Hypothalamus (tissue), 51 donors: ENCODE results near the gene MIAT.
"Not testable (repeated sequence)": the region's sequence is repeated elsewhere in the genome, so short reads cannot be mapped to it uniquely, and the experiment has no call there.

Source experiments
- DNase-seq, 51 donors: peaks; one replicate each; lab custom pipeline; 2025; lab: John Stamatoyannopoulos, UW

MIAT gene

DNA sequence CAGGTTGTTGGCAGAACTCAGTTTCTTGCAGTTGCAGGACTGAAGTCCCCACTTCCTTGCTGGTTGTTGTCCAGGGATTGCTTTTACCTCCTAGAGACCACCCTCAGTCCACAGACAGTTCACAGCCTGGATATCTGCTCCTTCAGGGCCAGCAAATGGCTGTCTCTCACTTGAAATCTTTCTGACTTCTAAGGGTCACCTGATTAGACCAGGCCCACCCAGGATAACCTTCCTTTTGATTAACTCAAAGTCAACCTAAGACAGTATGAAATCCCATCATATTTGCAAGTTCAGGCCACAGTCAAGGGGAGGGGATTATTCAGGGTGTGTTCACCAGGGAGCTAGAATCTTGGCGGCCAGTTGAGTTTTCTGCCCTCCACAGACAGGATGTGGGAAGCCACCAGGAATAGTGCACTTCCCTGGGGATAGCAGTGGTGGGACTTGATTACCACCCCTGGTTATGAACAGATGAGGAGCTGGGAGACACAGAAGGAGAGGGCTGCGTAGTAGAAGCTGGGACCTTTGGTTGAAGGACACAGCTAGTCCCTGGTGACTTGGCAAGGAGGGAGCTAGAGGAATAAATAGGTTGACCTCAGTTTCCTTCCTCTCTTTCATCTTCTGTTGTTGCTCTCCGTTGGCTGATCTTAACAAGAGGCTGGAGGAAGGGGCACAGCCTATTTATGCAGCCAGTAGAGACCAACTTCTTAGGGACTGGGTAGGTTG is 33.4 kb downstream of the MIAT start:
- DNase-seq = no peak

DNA sequence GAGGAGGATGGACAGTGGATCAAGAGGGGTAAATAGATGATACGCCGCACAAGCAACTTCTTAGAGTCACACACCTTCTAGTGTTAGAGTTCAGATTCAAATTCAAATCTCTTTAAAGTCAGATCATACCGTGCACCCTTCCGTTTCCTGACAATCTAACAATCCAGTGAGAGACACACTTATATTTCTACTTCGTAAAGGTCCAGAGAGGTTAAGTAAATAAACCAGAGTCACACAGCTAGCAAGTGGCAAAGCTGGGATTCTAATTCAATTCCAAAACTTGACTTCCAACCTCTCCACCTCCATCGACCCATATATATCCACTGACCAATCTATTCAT is 34.0 kb downstream of the MIAT start:
- no peak for DNase-seq

DNA sequence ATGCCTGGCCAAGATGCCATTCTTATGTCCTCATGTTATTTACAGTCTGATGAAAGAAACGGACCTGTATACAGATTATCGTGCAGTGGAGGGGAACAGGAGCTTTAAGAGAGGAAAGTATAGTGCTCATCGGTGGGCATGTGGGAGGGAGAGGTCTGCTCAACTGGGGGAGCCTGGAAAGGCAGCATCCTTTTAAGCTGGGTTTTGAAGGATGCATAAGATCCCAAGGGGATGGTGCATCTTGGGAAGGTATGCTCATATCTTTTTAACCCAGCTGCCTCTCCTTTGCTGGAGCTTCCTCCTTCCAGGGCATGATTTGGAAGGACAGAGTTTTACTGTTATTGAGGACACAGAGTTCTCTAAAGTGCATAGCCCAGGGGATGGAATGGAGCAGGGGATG is 34.8 kb downstream of the MIAT start:
- DNase-seq = no peak

DNA sequence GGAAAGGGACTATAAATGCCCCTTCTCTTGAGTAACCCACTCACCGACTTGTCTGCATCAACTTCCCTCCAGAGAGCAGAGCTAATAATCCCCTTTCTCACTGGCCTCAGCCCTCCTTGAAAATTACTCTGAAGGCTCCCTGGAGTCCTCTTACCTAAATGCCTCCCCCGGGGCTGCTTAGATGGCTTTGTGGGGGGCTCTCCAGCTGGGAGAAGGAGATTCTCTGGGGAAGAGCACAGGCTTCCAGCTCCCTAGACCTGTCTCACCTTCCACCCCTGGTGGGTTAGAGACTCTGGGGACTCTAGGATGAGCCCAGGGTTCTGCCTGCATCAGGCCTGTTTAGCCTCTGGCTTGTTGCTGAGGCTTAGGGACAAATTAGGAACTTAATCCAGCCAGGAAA is 39.8 kb downstream of the MIAT start:
- no peak for DNase-seq

DNA sequence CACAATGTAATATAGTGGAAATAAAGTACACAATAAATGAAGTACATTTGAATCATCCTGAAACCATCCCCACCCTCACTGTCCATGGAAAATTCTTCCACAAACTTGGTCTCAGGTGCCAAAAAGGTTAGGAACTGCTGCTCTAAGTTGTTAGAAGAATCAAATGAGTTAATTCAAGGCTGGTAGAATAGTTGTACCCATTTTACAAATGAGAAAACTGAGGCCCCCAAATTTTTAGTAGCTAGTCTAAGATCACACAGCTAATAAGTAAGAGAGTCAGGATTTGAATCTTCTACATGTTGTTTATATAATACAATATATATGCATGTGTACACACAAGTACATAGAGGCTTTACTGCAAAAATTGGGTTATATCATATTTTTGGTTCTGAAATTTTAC is 43.1 kb downstream of the MIAT start:
- DNase-seq = no peak

DNA sequence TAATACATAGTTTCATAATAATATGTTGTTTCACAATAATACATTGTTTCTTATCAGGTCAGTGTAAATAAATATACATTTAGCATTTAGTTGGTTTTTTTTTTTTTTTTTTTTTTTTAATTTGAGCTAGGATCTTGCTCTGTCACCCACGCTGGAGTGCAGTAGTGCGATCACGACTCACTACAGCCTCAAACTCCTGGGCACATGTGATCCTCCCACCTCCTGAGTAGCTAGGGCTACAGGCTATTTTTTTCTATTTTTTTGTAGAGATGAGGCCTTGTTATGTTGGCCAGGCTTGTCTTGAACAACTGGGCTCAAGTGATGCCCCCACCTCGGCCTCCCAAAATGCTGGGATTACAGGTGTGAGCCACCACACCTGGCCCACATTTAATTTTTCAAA is 43.5 kb downstream of the MIAT start:
- DNase-seq = no peak

DNA sequence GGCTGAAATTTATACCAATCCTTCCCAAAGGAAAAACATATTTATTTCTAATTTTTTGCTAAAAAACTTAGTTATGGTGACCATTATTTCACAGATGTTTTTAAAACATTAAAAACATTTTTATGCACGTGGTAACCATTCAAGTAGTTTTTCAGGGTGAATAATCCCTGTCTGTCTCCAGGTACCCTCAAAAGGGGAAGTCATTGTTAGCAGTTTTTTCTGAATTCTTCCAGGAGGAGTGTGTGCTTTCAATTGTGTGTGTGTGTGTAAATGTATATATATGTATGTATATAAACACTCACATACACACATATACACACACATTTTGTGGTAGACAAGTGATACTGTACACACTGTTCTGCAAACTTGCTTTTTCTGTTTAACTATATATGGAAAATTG is 43.9 kb downstream of the MIAT start:
- DNase-seq = no peak

DNA sequence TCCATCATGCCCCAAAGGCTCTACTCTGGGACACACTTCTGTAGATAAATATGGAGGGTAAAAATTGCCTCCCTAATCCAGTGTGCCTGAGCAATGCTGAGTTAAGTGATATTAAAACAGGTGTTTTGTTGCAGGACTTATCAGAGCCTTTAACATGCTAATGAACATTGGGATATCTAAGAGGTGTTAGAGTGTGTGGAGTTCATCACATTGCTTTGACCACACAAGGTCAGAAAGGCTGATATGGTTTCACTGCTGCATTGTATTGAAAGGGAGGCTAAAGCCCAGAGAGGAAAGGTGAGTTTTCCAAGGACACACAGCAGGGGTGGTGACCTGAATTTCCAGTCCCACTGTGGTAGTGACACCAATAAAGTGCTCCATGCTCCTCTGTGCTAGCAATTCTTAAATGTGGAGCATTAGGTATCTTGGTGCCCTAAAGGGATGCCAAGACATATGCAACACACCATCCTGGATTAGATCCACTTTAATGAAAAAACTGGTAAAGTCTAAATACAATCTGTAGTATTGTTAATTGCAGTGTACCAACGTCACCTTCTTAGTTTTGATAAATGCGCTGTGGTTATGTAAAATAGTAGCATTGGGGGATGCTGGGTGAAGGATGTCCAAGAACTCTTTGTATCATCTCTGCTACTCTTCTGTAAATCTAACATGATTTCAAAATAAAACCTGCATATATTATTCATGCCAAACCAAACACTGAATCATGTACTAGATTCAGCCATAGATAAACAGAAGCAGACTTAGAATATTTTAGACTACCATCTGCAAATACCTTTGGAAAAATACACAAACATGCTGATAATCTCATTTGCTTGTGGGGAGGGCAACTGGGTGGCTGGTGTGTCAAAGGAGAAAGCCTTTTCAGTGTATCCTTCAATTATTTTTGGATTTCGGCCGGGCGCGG is 45.8 kb downstream of the MIAT start:
- DNase-seq = no peak

DNA sequence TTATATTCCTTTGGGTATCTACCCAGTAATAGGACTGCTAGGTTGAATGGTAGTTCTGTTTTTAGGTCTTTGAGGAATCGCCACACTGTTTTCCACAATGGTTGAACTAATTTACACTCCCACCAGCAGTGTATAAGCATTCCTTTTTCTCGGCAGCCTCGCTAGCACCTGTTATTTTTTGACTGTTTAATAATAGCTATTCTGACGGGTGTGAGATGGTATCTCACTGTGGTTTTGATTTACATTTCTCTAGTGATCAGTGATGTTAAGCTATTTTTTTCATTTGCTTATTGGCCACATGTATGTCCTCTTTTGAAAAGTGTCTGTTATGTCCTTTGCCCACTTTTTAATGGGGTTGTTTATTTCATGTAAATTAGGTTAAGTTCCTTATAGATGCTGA is 48.0 kb downstream of the MIAT start:
- DNase-seq = not testable (repeated sequence)

DNA sequence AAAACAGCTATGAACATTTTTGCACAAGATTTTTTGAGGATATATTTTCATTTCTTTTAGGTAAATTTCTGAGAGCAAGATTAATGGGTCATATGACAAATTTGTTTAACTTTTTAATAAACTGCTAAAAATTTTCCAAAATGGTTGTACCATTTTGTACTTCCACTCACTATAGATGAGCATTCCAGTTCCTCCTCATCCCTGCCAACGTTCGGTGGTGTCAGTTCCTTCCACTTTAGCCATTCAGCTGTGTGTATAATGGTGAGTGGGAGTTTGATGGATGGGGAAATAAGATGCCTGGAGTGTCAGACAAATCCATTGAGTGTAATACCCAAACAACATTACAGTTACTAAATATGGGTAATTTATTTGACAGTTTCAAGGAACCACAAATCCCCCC is 49.7 kb downstream of the MIAT start:
- DNase-seq = no peak

DNA sequence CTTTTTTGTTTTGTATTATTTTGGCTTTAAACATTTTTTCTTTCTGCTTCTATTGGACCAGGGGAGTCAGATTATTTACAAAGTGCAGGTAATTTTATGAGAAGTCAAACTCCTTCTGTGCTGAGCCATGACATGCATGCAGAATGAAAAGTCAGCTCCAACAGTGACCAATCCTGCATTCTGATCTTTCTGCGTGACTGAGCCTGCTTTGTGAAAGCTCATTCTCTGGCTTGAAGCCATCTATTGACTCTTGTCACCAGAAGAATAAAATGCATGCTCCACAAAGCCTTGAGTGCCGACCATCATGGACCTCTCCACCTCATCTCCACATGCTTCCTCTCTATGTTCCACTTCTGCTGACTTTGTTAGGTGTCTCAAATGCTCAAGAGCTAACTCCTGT is 50.2 kb downstream of the MIAT start:
- peak in 1 of 51 donors; percentile 7 for DNase-seq

DNA sequence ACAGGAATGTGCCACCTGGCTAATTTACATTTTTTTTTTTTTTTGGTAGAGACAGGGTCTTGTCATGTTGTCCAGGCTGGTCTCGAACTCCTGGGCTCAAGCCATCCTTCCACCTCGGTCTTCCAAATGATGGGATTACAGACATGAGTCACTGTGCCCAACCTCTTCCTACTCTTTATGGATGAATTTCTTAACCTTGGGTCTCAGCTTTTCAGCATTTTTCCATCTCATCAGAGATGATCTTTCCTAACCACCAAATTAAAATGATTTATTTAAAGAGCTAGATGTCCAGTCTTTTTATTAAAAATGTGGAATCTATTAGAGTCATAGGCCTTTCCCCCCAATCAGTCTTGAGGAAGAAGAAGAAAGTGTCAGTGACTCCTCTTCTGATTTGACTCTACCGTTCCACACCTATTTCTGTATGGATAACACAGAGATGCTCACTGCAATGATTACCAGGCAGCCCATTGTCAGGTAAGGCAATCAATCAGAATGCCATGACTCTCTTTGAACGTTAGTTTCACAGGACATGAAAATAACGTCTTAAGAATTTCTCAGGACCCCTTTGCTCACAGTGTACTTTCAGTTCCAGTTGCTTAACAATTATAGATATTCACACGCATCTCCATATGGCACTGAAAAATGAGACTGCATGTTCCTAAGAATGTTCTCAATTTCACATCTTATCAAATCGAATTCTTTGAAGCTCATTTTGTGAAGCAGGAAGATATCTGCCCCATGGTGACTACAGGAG is 51.0 kb downstream of the MIAT start:
- DNase-seq = no peak

DNA sequence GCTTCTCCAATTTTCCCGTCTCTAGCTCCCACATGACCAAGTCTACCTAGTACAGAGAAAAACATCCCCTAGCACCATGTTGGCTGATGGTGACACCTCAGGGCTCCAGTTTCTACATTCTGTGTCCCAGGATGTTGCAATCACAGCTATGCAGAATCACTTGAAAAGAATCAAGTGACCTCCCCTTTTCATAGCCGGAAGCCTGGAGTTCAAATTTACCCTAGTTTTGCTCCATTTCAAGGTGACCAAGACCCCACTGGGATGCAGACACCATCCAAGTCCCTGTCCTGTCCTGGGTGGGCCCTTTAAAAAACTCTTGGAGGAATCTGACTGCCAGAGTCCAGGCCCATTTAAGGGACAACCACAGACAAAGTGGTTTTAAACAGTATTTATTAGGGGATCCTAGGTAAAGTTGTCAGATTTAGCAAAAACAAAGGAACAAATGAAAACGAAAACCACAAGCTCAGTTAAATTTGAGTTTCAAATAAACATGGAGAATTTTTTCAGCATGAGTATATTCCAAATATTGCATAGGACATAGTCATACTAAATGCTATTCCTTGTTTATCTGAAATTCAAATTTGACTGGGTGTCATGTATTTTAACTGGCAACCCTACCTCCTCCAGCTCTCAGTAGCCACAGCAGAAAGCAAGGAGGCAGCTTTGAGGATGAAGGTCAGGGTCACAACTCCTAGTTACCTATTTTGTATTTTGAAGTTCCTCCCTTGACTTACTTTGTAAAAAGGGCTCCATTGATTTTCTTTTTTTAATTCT is 52.4 kb downstream of the MIAT start:
- DNase-seq = no peak

DNA sequence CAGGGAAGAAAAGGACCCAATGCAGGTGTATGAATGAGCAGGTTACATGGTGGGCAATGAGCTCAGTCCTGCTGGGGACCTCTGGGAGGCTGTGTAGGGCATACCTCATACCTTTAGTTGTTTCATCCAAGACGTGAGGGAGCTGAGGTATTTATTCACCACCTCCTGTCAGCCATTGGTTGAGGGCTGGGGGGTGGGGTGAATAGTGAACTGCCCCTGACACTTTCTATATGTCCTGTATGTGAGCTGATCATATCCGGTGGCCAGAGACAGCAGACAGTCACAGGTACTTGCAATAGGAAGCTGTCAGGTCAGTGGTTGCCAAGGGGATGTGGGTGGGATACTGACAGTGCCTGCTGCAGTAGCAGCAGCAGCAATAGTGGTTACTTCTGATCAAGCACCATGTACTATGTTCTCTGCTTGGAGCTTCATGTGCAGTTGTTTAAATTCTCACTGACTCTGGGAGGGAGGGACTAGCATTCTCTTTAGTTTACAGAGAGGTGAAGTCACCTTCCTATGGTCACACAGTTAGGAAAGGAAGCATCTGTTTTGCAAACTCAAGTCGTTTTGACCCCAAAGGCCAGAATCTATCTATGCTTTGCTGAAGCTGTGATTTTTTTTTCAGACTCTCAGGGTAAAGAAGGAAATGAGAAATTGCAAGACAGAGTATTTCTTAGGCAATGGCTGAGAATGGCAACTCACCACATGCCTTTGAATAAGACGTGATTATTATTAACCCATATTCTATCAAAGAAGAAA is 54.0 kb downstream of the MIAT start:
- DNase-seq = no peak

DNA sequence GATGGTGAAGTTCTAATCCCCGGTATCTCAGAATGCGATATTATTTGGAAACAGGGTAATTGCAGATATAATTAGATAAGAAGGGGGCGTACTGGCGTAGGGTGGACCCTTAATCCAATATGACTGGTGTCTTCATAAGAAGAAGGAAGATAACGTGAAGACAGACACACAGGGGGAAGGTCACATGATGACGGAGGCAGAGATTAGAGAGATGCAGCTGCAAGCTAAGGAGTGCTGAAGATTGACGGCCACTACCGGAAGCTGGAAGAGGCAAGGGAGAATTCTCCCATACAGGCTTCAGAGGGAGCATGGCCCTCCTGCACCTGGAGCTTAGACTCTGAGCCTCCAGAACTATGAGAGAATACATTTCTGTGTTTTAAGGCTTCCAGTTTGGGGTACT is 54.8 kb downstream of the MIAT start:
- DNase-seq = no peak

DNA sequence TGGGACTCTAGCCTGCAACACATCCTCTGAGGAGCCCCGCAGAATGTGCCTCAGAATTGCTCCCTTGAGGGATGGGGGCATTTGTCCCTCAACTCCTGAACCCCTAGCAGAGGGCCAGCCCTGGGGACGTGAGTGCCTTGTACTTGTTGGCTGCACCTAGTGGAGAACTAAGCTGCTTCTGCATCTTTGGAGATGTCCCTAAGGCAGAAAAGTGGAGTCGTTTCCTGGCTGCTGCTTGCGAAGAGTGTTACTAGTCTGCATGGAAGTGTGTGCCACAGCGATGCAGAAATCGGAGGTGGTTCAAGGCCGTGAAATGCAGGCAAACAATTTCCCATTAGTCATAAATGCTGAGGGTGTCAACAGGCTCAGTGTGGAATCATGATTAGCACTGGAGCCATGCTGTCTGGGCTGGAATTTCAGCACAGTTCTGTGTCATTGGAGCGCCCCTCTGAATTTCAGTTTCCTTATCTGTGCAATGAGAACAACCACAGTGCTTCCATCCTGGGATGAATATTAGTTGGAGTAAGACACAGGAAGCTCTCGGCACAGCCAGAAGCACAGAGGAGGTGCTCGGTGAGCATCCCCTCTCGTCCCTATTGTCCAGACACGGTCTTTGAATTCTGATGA is 56.5 kb downstream of the MIAT start:
- peak in 2 of 51 donors; percentile 7 to 10 for DNase-seq

DNA sequence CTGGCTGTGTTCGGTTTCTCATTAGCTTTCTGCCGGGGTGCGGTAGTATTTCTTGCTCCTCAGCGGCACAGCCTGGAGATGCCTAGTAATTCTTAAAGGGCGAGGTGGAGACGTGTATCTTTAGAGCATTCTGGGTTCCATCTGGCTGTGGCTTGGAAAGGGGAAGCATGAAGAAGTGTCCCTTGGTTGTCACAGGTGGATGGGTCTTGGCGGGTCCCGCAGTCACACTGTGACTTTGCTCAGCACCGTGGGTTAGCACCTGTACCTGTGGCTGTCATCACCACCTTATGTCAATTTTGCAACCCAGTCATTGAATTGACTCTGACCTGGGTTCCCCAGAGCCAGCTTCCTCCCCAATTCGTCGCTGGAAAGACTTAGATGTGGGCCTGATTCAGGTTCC is 57.6 kb downstream of the MIAT start:
- DNase-seq = peak in 2 of 51 donors; percentile 2 to 4

DNA sequence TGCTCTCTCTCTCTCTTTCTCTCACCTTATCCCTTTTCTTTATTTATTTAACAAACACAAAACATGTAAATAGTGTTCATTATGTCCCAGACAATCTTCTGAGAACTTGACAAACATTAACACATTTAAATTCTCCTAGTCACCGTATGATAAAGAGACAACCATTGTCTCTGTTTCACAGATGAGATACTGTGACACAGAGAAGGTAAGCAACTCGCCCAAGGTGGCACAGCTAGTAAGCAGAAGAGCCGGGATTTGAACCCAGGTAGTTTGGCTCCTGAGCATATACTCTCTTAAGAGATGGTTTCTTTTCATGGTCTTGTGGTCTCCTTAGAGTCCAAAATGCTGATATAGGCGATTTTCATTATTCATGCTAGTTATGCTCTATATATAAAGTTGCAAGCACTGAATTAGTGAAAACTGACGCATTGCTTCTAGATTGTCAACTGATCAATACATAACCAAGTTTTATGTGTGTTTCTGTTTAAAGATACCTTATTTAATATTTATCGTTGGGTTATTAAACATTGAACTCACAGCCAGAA is 58.1 kb downstream of the MIAT start:
- DNase-seq = no peak

DNA sequence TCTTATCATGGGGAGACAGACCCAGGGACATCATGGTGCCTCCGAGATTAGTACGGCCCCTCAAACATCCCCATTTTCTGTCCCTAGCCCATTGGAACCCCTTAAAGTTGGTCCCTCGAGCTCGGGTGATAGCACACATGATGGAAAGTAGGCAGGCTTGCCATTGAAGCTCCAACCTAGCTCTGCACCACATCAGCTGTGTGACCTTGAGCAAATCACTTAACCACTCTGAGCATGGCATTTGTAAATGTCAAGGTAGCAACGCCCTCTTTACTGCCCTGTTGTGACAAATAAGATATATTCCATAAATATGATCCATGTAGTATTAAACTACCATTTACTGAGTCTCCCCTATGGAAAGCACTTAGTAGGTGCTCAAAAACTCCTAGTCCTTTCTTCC is 61.1 kb downstream of the MIAT start:
- no peak for DNase-seq
